HCT116 (cell line): Measurements from ENCODE around the gene IL17A. TPM values are rescaled to one million over a fixed set of nuclear protein-coding genes. Genes with fewer than 3 reads are reported as not detected.

Source experiments
- ATAC-seq: fragments of 200-7000 bp; cut with Tn5 transposase; 2 replicates; pipeline ENCODE4 v1.9.1; 2020; ENCODE audit warnings: mild to moderate bottlenecking, moderate library complexity
- BruUV-seq: library from RNA; stranded (reverse); fragments of 400-500 nt; replicated peaks from 2 replicates; lab custom pipeline; 2021; lab: Mats Ljungman, UMichigan
- CTCF ChIA-PET: fragments of 300-600 bp; sonication (Branson Sonifier 250); formaldehyde crosslinking; loops from one replicate; lab custom pipeline; 2021; ENCODE audit warnings: antibody characterized with exemption; lab: Charles Lee
- POLR2A ChIA-PET: fragments of 300-600, 350-600 bp; sonication (Branson Sonifier 250); formaldehyde crosslinking; loops from one replicate; lab custom pipeline; 2021; ENCODE audit warnings: antibody characterized with exemption; lab: Charles Lee
- RAD21 ChIA-PET, 2 experiments: fragments of 300-600 bp; sonication (Branson Sonifier 250); formaldehyde crosslinking; loops; one replicate each; lab custom pipeline; 2023; ENCODE audit warnings: low total read pairs in 2 of 2; ENCODE audit not compliant: uncharacterized antibody in 2 of 2, unreplicated experiment in 2 of 2, low non-redundant PET in 1 of 2; lab: Charles Lee
- DNase-seq: peaks from one replicate; pipeline ENCODE4 v3.0.0-alpha.2; 2010; ENCODE audit warnings: low read depth, low spot score
- H2AFZ ChIP-seq: fragments of 200-600 bp; shearing (Covaris generic), sonication (generic); 2 replicates; pipeline ENCODE4 v1.6.1; 2017; ENCODE audit warnings: low read depth, mixed run types, mixed read lengths, antibody characterized with exemption, low read length; ENCODE audit not compliant: poor library complexity, severe bottlenecking
- H3K27ac ChIP-seq: 2 replicates; pipeline ENCODE4 v1.5.1; 2012; ENCODE audit warnings: low read depth, low read length
- H3K27me3 ChIP-seq: fragments of 200-600 bp; sonication (generic); 2 replicates; pipeline ENCODE4 v1.6.1; 2016; ENCODE audit warnings: mixed run types, low read length, mixed read lengths; ENCODE audit not compliant: insufficient read depth
- H3K36me3 ChIP-seq, 2 experiments: fragments of 200-500 bp in 1 of 2; fragments of 200-600 bp in 1 of 2; sonication (Bioruptor generic) in 1 of 2; sonication (generic) in 1 of 2; 2 replicates each; pipeline versions ENCODE4 v1.5.1 to v1.6.1; 2014 to 2016; ENCODE audit warnings: low read length in 2 of 2, inconsistent platforms in 1 of 2, mixed read lengths in 1 of 2, mixed run types in 1 of 2; ENCODE audit not compliant: insufficient read depth in 2 of 2, control insufficient read depth in 1 of 2
- H3K4me1 ChIP-seq, 2 experiments: fragments of 200-600 bp in 1 of 2; sonication (generic) in 1 of 2; 2 replicates each; pipeline versions ENCODE4 v1.5.1 to v1.6.1; 2012 to 2017; ENCODE audit warnings: low read length in 2 of 2, inconsistent platforms in 1 of 2, mild to moderate bottlenecking in 1 of 2, mixed read lengths in 1 of 2, mixed run types in 1 of 2, moderate library complexity in 1 of 2; ENCODE audit not compliant: insufficient read depth in 2 of 2, control insufficient read depth in 1 of 2
- H3K4me2 ChIP-seq: fragments of 200-600 bp; sonication (generic); 2 replicates; pipeline ENCODE4 v1.6.1; 2017; ENCODE audit warnings: mixed run types, low read length, mixed read lengths
- H3K4me3 ChIP-seq, 2 experiments: fragments of 200-600 bp in 1 of 2; sonication (generic) in 1 of 2; replicated peaks in 1 of 2; 2 replicates each; pipeline ENCODE4 v1.5.1; 2011 to 2016; ENCODE audit warnings: low read length in 2 of 2, control low read depth in 1 of 2, low read depth in 1 of 2, mild to moderate bottlenecking in 1 of 2, mixed read lengths in 1 of 2, mixed run types in 1 of 2
- H3K79me2 ChIP-seq: fragments of 200-600 bp; sonication (generic); 2 replicates; pipeline ENCODE4 v1.6.1; 2017; ENCODE audit warnings: mild to moderate bottlenecking, mixed run types, low read length, moderate library complexity, mixed read lengths; ENCODE audit not compliant: insufficient read depth
- H3K9ac ChIP-seq: fragments of 200-600 bp; sonication (generic); 2 replicates; pipeline ENCODE4 v1.6.1; 2016; ENCODE audit warnings: low read length, mixed read lengths
- H3K9me2 ChIP-seq: fragments of 200-600 bp; sonication (generic), shearing (Covaris generic); 2 replicates; pipeline ENCODE4 v1.6.1; 2017; ENCODE audit warnings: mixed run types, mild to moderate bottlenecking, moderate library complexity; ENCODE audit not compliant: insufficient read depth
- H3K9me3 ChIP-seq, 2 experiments: fragments of 200-500 bp in 1 of 2; fragments of 200-600 bp in 1 of 2; sonication (Bioruptor generic) in 1 of 2; sonication (generic) in 1 of 2; 2 replicates each; pipeline ENCODE4 v1.6.1; 2014 to 2017; ENCODE audit warnings: low read length in 2 of 2, mixed read lengths in 2 of 2, inconsistent platforms in 1 of 2, low read depth in 1 of 2, mild to moderate bottlenecking in 1 of 2, mixed run types in 1 of 2, moderate library complexity in 1 of 2; ENCODE audit not compliant: control insufficient read depth in 1 of 2, insufficient read depth in 1 of 2
- H4K20me1 ChIP-seq: fragments of 200-600 bp; sonication (generic), shearing (Covaris generic); 2 replicates; pipeline ENCODE4 v1.6.1; 2017; ENCODE audit warnings: mixed run types, mild to moderate bottlenecking, moderate library complexity; ENCODE audit not compliant: insufficient read depth
- ATF3 ChIP-seq: IDR thresholded peaks from 2 replicates; pipeline ENCODE4 v1.6.1; 2012
- EGR1 ChIP-seq: IDR thresholded peaks from 2 replicates; pipeline ENCODE4 v1.6.1; 2012; ENCODE audit warnings: low read depth
- RAD21 ChIP-seq: IDR thresholded peaks from 2 replicates; pipeline ENCODE4 v1.6.1; 2012; ENCODE audit warnings: low read depth, mild to moderate bottlenecking
- REST ChIP-seq: IDR thresholded peaks from 2 replicates; pipeline ENCODE4 v1.6.1; 2012; ENCODE audit warnings: low read depth
- SP1 ChIP-seq: IDR thresholded peaks from 2 replicates; pipeline ENCODE4 v1.6.1; 2012; ENCODE audit warnings: low read depth
- TCF7L2 ChIP-seq: IDR thresholded peaks from 2 replicates; pipeline ENCODE4 v1.7.0; 2011; ENCODE audit warnings: borderline replicate concordance, inconsistent platforms; ENCODE audit not compliant: insufficient read depth, insufficient read length; ENCODE audit errors: extremely low read depth
- ZFX ChIP-seq: fragments of 450-650 bp; IDR thresholded peaks from 2 replicates; pipeline ENCODE4 v1.6.1; 2017
- ZNF274 ChIP-seq: fragments of 200-500 bp; sonication (Bioruptor generic); IDR thresholded peaks from 2 replicates; pipeline ENCODE4 v1.6.1; 2014; ENCODE audit warnings: mild to moderate bottlenecking, low read depth, low read length, inconsistent platforms
- intact Hi-C: fragments of 100-400 bp; cut with micrococcal nuclease; formaldehyde crosslinking; loops from 2 replicates; pipeline ENCODE4 v1.10.0; 2022
- total RNA-seq: library from RNA; stranded (reverse); gene quantifications from one replicate; pipeline ENCODE4 v1.2.1, GENCODE V29; 2021; ENCODE audit not compliant: unreplicated experiment

The IL17A gene
- total RNA-seq, 1 experiment from 2014 or later = not detected

DNA sequence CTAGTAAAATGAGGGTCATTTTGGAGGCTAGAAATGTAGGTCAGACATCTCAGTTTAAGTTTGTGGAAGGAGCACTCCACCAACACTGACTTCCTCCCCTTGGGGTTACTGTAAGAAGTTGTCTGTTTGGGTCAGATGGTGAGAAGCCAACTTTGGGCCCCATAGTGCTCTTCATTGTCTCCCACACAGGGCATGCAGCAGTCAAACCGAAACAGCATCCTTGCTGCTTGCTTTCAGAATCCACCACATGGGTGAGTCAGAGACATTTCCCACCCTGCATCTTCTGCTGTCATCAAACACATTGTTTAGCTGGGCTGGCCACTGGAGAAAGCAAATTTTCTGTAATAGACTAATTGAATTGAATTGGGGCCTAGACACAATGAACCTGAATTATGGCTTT lies 41.3 kb downstream of the IL17A start:
- TF ChIP-seq EGR1 (no peak), ZFX (no peak), TCF7L2 (no peak), ZNF274 (no peak), RAD21 (no peak), SP1 (no peak), REST (no peak), ATF3 (no peak)
- H3K4me1 ChIP-seq = no peaks in the 10 kb centered on the region
- POLR2A ChIA-PET = no interaction called here
- H3K79me2 ChIP-seq = no peaks in the 10 kb centered on the region
- no peak overlapping the region for H2AFZ ChIP-seq
- intact Hi-C loops = no loop called here
- no peak overlapping the region for H3K9ac ChIP-seq
- H3K9me2 ChIP-seq = no peaks in the 10 kb centered on the region
- no peak overlapping the region for H3K4me3 ChIP-seq
- H3K27me3 ChIP-seq = peaks cover 12% of the 10 kb centered on the region; the same call in 1 of the 2 replicates
- no peaks in the 10 kb centered on the region for H3K9me3 ChIP-seq
- RAD21 ChIA-PET = no interaction called here
- no peaks in the 10 kb centered on the region for H3K36me3 ChIP-seq
- CTCF ChIA-PET = no interaction called here
- no peak for DNase-seq
- H3K27ac ChIP-seq = no peak overlapping the region
- no peaks in the 10 kb centered on the region for H4K20me1 ChIP-seq
- no peak for ATAC-seq
- BruUV-seq = no TSS peak
- H3K4me2 ChIP-seq = no peak overlapping the region
